Fibroblast of mammary gland (primary cell): ENCODE data around the gene RHOT2.

Source experiments
- DNase-seq: peaks from one replicate; pipeline ENCODE4 v3.0.0-alpha.2; 2010; ENCODE audit warnings: low read depth
- H3K4me3 ChIP-seq: 2 replicates; pipeline ENCODE4 v1.5.1; 2011; ENCODE audit warnings: low read depth, mild to moderate bottlenecking, low read length, moderate library complexity; ENCODE audit not compliant: control insufficient read depth
- TF ChIP-seq, protein P1 (sequence below): conservative IDR thresholded peaks from 2 replicates; pipeline ENCODE4 v1.5.1; 2011; ENCODE audit warnings: low read depth, low read length, inconsistent platforms; ENCODE audit not compliant: control insufficient read depth, insufficient read depth

RHOT2 gene

DNA sequence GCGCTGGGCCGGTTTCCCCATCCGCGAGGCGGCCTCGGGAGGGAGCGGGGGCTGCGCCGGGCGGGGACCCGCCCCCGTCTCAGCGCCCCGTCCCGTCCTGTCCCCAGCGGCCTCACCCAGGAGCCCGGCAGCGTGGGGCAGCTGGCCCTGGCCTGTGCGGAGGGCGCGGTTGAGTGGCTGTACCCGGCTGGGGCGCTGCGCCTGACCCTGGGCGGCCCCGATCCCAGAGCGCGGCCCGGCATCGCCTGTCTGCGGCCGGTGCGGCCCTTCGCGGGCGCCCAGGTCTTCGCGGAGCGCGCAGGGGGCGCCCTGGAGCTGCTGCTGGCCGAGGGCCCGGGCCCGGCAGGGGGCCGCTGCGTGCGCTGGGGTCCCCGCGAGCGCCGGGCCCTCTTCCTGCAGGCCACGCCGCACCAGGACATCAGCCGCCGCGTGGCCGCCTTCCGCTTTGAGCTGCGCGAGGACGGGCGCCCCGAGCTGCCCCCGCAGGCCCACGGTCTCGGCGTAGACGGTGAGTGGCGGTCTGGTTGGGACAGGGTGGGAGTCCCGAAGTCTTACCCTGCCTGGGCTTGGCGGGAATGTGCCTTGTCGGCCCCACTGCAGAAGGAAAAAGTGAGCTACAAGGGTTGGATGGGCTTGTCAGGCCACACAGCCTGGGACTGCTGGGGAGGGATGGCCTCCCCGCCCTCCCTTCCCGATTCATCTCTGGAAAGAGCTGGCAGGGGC is 47.7 kb downstream of the RHOT2 start:
- DNase-seq: peak; percentile 20
- TF ChIP-seq, protein P1, sequence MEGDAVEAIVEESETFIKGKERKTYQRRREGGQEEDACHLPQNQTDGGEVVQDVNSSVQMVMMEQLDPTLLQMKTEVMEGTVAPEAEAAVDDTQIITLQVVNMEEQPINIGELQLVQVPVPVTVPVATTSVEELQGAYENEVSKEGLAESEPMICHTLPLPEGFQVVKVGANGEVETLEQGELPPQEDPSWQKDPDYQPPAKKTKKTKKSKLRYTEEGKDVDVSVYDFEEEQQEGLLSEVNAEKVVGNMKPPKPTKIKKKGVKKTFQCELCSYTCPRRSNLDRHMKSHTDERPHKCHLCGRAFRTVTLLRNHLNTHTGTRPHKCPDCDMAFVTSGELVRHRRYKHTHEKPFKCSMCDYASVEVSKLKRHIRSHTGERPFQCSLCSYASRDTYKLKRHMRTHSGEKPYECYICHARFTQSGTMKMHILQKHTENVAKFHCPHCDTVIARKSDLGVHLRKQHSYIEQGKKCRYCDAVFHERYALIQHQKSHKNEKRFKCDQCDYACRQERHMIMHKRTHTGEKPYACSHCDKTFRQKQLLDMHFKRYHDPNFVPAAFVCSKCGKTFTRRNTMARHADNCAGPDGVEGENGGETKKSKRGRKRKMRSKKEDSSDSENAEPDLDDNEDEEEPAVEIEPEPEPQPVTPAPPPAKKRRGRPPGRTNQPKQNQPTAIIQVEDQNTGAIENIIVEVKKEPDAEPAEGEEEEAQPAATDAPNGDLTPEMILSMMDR: no peak
- H3K4me3 ChIP-seq: peak overlapping the region; percentile 49

DNA sequence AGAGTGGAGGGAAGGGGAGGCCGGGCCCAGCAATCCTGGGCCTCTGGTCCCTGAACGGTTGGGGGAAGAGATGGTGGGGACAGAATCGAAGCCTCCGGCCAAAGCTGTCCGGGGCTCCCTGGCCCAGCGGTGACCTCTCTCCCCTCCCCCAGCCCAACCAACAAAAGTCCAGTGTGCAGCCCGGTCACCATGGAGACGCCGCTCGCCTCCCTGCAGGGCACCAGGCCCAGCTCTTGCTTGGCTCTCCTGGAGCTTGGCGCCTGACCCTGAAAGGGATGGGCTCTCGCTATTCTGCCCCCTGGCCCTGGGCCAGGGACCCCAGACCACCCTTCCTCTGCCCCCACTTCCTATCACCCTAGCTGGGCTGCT is 48.3 kb downstream of the RHOT2 start:
- peak; percentile 48 for DNase-seq
- TF ChIP-seq, protein P1: no peak
- H3K4me3 ChIP-seq: peak overlapping the region; percentile 49

DNA sequence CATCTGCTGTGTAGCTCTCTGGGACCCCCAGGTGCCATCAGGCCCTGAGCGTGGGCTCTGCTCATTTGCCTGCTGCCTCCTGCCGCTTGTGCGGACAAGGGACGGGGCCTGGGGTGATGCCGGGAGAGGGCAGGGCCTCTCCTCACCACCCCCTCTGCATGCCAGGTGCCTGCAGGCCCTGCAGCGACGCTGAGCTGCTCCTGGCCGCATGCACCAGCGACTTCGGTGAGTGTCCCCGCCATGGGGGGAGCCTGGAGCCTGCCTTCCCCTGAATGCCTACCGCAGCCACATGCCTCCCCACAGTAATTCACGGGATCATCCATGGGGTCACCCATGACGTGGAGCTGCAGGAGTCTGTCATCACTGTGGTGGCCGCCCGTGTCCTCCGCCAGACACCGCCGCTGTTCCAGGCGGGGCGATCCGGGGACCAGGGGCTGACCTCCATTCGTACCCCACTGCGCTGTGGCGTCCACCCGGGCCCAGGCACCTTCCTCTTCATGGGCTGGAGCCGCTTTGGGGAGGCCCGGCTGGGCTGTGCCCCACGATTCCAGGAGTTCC is 48.9 kb downstream of the RHOT2 start:
- H3K4me3 ChIP-seq: no peak overlapping the region
- no peak for DNase-seq
- TF ChIP-seq, protein P1: no peak

DNA sequence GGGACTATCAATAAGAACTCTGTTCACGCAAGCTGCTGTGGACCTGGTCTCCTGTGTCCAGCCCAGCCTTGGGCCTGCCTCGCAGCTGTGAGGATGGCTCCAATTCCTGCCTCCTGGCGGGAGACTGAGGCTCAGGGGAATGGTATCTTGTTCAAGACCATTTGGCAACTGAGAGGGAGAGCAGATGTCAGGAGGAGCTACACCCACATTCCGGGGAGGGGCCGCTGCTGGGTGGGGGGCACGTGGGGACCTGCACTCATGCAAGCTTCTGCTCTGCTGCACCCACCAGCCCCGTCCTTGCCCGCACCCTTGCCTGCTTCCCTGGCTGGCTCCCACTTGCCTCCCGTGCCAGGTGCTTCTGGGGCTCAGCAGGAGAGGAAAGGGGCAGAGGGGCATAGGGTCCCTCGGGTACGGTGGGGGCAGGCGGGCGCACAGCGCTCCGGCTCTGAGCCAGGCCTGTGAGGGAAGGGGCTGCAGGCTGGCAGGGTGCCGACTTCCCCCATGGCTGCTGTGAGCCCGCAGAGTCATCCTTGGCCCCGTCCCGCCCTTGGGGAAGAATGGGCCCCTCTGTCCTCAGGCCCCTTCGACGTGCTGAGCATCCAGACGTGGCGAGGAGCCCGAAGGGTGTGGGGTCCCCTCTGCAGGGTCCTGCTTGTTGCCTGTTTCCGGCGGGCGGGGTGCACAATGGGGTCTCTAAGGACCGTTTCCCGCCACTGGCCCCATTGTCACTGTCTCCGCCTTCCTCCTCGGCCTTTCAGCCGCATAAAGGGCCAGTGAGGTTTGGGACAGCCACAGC is 49.7 kb downstream of the RHOT2 start:
- no peak overlapping the region for H3K4me3 ChIP-seq
- no peak for DNase-seq
- TF ChIP-seq, protein P1: no peak

DNA sequence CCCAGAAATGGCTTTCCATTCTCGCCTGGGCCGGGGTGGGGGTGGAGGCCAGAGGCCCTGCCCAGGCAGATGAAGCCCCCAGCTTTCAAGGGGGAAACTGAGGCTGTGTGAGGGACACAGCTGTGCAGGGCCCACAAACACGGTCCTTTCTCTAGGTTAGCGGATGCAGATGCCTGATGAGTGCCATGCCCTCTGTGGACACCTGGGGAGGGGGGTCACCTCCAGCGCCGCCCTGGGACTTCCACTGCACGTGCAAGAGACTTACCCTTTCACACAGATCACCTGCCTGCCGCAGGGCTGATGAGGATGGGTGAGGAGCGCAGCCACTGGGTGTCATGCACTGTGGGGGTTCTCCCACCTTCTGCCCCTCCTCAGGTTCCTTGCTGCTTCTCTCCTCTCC is 50.5 kb downstream of the RHOT2 start:
- H3K4me3 ChIP-seq: no peak overlapping the region
- TF ChIP-seq, protein P1: no peak
- no peak for DNase-seq

DNA sequence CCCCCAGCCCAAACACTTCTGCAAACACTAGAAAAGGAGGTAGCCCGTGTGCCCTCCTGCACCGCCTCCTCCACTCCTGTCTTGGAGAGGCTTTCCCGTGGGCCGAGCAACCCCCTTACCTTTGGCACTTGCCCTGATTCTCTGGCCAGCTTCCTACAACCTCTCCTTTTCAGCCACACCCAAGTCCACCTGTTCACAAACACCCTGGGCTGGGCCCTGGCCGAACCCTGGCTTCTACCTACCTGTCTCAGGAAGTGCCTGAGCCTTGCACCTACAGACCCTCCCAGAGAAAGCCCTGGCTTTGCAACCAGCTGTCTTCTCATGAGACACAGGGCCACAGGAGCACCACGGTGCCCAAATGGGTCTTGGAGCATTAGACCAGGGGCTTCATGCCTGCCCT is 51.0 kb downstream of the RHOT2 start:
- TF ChIP-seq, protein P1: no peak
- no peak overlapping the region for H3K4me3 ChIP-seq
- DNase-seq: no peak
